ENCODE measurements around the gene FBXO17. TPM values are rescaled to one million over a fixed set of nuclear protein-coding genes. Genes with fewer than 3 reads are reported as not detected.

The FBXO17 gene
- total RNA-seq, 1 experiment from 2014 or later: 142 TPM

DNA sequence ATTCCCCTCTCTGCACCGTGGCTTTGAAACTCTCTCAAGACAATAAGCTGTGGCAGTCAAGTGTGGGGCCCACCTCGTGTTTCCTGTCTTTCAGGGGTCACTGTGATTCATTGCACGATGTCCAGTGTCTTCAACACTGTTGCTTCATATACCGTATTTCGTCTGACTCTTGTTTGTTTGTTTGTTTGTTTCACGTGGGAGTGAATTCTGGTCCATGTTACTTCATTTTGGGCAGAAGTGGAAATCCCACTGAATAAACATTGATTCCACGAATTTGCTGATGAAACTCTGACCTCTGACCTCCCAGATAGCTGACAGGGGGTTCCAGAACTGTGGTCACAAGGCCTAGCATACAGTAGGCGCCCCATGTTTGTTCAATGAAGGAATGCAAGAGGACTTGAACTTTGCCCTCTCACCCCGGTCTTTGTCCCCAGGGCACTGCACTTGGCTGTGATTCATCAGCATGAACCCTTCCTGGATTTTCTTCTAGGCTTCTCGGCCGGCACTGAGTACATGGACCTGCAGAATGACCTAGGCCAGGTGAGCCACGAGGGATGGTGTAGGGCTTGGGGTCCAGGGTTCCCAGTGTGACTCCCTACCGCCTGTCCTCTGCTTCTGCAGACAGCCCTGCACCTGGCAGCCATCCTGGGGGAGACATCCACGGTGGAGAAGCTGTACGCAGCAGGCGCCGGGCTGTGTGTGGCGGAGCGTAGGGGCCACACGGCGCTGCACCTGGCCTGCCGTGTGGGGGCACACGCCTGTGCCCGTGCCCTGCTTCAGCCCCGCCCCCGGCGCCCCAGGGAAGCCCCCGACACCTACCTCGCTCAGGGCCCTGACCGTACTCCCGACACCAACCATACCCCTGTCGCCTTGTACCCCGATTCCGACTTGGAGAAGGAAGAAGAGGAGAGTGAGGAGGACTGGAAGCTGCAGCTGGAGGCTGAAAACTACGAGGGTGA, 70.7 kb downstream of the FBXO17 start:
- in situ Hi-C loops (cut with HindIII; ENCODE audit: low pct_unique_long_range_greater_than_20kb, low sequenced_read_pairs): no loop called here
- DNase-seq (ENCODE audit: low read depth): no peak

DNA sequence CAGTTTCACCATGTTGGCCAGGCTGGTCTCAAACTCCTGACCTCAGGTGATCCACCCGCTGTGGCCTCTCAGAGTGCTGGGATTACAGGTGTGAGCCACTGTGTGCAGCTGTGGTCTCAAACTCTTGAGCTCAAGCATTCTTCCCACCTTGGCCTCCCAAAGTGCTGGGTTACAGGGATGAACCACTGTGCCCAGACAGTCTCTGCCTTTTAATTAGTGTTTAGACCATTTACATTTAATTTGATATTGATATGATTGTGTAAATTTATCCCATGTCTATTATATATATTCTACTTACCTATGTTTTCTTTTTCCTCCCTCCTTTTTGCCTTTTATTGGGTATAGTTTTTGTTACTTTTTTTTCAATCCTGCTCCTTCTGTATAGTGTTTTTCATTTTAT, 73.9 kb downstream of the FBXO17 start:
- no peak for DNase-seq (ENCODE audit: low read depth)
- in situ Hi-C loops (cut with HindIII; ENCODE audit: low pct_unique_long_range_greater_than_20kb, low sequenced_read_pairs): no loop called here

DNA sequence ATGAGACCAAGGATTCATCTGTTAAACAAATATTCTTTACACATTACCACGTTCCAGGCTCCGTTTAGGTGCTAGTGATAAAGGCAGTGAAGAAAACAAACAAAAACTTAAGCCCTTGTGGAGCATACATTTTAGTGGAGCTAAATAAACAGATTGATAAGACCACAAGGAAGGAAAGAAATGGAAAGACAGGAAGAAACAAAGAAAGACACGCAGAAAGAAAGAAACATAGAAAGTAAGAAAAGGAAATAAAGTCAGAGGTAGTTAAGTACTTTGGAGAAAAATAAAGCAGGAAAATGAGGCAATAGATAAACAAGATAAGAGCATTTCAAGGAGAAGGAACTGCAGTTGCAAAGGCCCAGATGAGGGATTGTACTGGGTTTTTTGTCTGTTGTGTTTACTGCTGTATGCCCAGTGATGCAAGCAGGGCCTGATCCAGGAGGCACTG, 74.8 kb downstream of the FBXO17 start:
- DNase-seq (ENCODE audit: low read depth): no peak
- in situ Hi-C loops (cut with HindIII; ENCODE audit: low pct_unique_long_range_greater_than_20kb, low sequenced_read_pairs): no loop called here

DNA sequence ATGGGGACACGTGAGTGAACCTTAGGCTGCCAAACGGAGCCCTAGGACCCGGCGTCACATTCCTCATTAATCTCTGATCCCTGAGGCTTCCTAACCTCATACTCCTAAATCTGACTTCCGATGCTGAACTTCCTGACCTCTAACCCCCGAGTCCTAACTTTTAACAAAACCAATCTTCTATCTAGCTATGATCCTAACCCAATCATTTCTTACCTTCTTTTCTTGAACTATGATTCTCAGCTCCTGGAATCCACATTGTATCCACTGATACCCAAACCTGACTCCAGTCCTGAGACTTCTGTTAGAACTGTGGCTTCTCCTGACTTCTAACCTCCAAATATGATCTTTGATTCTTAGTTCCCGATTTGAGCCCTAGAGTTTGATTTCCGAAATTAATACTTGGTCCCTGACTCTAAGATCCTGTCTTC, 75.3 kb downstream of the FBXO17 start:
- DNase-seq (ENCODE audit: low read depth): no peak
- in situ Hi-C loops (cut with HindIII; ENCODE audit: low pct_unique_long_range_greater_than_20kb, low sequenced_read_pairs): no loop called here

DNA sequence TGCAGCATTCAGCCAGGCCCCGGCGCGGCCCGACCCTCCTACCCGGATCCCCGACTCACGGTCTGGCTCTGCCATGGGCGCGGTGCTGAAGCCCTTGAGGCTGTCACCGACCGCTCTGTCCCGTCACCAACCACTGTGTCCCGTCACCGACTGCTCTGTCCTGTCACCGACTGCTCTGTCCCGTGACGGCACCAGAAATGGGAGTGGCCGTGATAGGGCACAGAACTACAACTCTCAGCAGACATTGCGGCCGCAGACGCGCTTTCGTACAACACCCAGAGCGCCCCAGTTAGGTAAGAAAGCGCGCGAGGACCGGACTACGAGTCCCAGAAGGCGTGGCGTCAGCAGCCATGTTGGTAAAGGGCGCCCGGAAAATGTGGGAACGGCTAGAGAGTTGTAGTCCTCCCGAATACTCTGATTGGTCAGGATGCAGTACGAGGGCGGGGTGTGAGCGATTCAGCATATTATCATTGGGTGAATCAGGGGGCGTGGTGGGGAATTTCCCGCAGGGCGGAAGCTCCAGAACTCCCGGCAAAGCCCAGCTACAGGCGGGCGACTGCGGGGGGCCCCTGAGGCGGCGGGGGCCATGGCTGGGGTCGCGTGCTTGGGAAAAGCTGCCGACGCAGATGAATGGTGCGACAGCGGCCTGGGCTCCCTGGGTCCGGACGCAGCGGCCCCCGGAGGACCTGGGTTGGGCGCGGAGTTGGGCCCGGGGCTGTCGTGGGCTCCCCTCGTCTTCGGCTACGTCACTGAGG, 75.9 kb downstream of the FBXO17 start, which contains the start of the genes NFKBIB and SIRT2:
Gene NFKBIB (plus strand): TSS at position 523 of the 755 bp plus-strand sequence. CDS start 64 bp downstream, at position 587.
Gene SIRT2 (minus strand): TSS at position 172 of the 755 bp plus-strand sequence. CDS start 97 bp downstream, at position 75.
- in situ Hi-C loops (cut with HindIII; ENCODE audit: low pct_unique_long_range_greater_than_20kb, low sequenced_read_pairs): no loop called here
- peak; percentile 100 for DNase-seq (ENCODE audit: low read depth)

DNA sequence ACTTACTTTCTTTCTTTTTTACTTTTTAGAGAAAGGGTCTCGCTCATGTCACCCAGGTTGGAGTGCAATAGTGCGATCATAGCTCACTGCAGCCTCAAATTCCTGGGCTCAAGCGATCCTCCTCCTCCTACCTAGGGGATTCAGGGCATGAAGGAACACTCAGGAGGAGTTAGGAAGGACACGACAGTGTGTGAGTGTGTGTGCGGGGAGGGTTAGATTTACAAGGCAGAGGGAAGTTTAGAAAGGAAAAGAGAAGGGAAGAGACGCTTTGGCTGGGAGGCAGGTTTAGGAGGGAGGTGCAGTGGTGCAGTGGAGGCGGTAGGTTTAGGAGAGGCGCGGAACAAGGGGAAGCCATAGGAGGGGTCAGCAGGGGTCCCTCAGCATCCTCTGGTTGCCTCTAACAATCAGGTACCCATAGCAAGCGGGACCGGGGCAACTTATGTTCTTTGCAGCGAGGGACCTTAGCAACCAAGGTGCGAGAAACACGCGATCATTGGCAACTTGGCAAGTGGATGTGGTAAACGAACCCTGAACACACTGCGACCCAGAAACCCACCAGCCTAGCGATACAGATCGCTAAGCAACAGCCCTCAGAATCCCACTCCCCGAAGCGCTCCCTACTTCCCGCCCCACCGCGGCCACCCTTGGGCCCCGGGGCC, 76.6 kb downstream of the FBXO17 start:
- no peak for DNase-seq (ENCODE audit: low read depth)
- in situ Hi-C loops (cut with HindIII; ENCODE audit: low pct_unique_long_range_greater_than_20kb, low sequenced_read_pairs): no loop called here

DNA sequence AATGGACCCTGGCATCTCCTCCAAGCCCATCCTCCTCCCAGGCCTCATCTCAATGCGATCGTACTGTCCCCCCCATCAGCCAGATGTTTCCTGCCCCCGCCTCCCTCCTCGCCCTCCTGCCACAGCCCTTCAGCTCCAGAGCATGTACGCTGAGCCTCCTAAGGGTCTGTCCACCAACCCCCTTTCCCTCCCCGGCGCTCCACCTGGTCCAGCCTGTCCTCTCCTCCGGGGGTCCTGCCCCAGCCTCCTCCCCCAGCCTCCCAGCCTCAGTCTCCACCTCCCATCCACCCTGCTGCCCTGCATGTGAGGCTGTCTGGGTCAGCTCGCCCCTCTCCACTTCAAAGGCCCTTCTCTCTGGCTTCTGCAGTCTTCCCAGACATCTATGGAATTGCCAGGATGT, 80.6 kb downstream of the FBXO17 start:
- DNase-seq (ENCODE audit: low read depth): no peak
- in situ Hi-C loops (cut with HindIII; ENCODE audit: low pct_unique_long_range_greater_than_20kb, low sequenced_read_pairs): no loop called here

DNA sequence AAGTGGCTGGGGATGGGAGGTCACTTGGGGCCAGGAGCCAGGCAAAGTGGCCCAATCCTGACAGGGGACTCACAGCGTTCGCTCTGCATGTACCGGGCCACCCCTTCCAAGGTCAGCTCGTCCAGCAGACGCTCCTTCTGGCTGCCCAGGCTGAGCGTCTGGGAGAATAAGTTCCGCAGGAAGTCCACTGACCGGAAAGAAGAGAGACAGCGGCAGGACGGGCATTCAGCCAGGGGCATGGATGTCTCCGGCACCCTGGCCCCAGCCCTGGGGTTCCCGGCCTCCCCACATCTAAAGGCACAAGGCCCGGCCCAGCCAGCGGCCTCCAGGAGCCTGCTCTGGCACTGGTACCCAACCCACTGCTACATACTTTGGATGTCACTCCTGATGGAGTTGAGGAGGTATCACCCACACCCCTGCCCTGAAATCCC, 82.2 kb downstream of the FBXO17 start:
- in situ Hi-C loops (cut with HindIII; ENCODE audit: low pct_unique_long_range_greater_than_20kb, low sequenced_read_pairs): no loop called here
- DNase-seq (ENCODE audit: low read depth): no peak

DNA sequence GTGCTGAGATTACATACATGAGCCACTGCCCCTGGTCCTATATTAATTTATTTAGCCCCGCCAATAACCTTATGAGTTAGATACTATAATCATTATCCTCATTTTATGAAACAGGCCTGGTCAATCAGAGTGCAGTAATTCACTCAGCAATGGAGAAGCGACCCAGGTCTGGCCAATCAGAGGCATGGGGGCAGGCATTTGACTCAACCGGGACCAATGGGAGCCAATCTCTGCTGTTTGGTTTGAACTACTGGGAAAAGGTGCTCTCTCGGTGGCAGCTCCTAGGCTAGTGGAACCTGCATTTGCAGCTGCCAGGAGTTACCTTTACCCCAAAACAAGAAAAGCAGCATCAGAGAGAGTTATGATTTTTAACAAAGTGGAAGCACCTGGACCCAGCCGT, 82.7 kb downstream of the FBXO17 start:
- in situ Hi-C loops (cut with HindIII; ENCODE audit: low pct_unique_long_range_greater_than_20kb, low sequenced_read_pairs): no loop called here
- no peak for DNase-seq (ENCODE audit: low read depth)

DNA sequence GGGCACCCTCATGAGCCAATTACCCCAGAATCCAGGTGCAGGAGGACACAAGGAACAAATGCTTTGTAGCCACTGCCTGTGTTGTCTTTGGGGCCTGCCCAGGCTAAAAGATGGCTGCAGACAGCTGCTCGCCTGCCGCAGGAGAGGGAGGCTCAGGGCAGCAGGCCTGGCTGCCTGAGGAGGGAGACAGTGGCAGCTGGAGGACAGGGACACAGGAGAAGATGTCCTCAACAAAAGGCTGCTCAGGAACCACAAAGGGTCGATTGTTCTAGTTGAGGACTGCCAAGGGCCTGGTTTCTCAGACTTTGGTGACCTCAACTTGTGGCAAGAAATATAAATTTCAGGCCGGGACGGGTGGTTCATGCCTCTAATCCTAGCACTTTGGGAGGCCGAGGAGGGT, 83.8 kb downstream of the FBXO17 start:
- no peak for DNase-seq (ENCODE audit: low read depth)
- in situ Hi-C loops (cut with HindIII; ENCODE audit: low pct_unique_long_range_greater_than_20kb, low sequenced_read_pairs): no loop called here

Other genes starting within 250 kb of the FBXO17 start
- gene CAPN12, start 231.3 kb downstream of the FBXO17 start, total RNA-seq (2014; rRNA removed; shearing (Covaris generic); ENCODE audit: low replicate concordance): 0.46 and 2.3 TPM in 2 replicates
- not detected in 2 replicates for gene LGALS7, start 202.2 kb downstream of the FBXO17 start, total RNA-seq (2014; rRNA removed; shearing (Covaris generic); ENCODE audit: low replicate concordance)
- not detected in 2 replicates for gene LGALS7B, start 186.5 kb downstream of the FBXO17 start, total RNA-seq (2014; rRNA removed; shearing (Covaris generic); ENCODE audit: low replicate concordance)
- gene LGALS4, start 162.8 kb downstream of the FBXO17 start, total RNA-seq (2014; rRNA removed; shearing (Covaris generic); ENCODE audit: low replicate concordance): not detected in 2 replicates
- 241 and 276 TPM in 2 replicates for gene ECH1, start 143.9 kb downstream of the FBXO17 start, total RNA-seq (2014; rRNA removed; shearing (Covaris generic); ENCODE audit: low replicate concordance)
- gene HNRNPL, start 125.8 kb downstream of the FBXO17 start, total RNA-seq (2014; rRNA removed; shearing (Covaris generic); ENCODE audit: low replicate concordance): 501 and 509 TPM in 2 replicates
- 9.9 and 12.6 TPM in 2 replicates for gene RINL, start 97.5 kb downstream of the FBXO17 start, total RNA-seq (2014; rRNA removed; shearing (Covaris generic); ENCODE audit: low replicate concordance)
- gene SIRT2, start 76.1 kb downstream of the FBXO17 start, total RNA-seq (2014; rRNA removed; shearing (Covaris generic); ENCODE audit: low replicate concordance): 53.9 and 58.1 TPM in 2 replicates
- 48.3 and 50.3 TPM in 2 replicates for gene NFKBIB, start 75.8 kb downstream of the FBXO17 start, total RNA-seq (2014; rRNA removed; shearing (Covaris generic); ENCODE audit: low replicate concordance)
- 1.0 TPM in 1 of 2 replicates, not detected in the other for gene CCER2, start 63.6 kb downstream of the FBXO17 start, total RNA-seq (2014; rRNA removed; shearing (Covaris generic); ENCODE audit: low replicate concordance)
- 46.3 and 77.4 TPM in 2 replicates for gene SARS2, start 45.0 kb downstream of the FBXO17 start, total RNA-seq (2014; rRNA removed; shearing (Covaris generic); ENCODE audit: low replicate concordance)
- gene MRPS12, start 44.8 kb downstream of the FBXO17 start, total RNA-seq (2014; rRNA removed; shearing (Covaris generic); ENCODE audit: low replicate concordance): 184 and 200 TPM in 2 replicates
- 28.1 and 50.7 TPM in 2 replicates for gene FBXO27, start 56.8 kb upstream of the FBXO17 start, total RNA-seq (2014; rRNA removed; shearing (Covaris generic); ENCODE audit: low replicate concordance)
- gene ACP7, start 108.6 kb upstream of the FBXO17 start, total RNA-seq (2014; rRNA removed; shearing (Covaris generic); ENCODE audit: low replicate concordance): not detected in 2 replicates
- gene PAK4, start 150.0 kb upstream of the FBXO17 start, total RNA-seq (2014; rRNA removed; shearing (Covaris generic); ENCODE audit: low replicate concordance): 23.1 and 28.0 TPM in 2 replicates
- not detected in 2 replicates for gene NCCRP1, start 221.2 kb upstream of the FBXO17 start, total RNA-seq (2014; rRNA removed; shearing (Covaris generic); ENCODE audit: low replicate concordance)
- gene SYCN, start 228.5 kb upstream of the FBXO17 start, total RNA-seq (2014; rRNA removed; shearing (Covaris generic); ENCODE audit: low replicate concordance): not detected in 2 replicates